Heart right ventricle (tissue), 16 donors: ENCODE measurements around the gene SBF2. TPM values are rescaled to one million over a fixed set of nuclear protein-coding genes. Genes with fewer than 3 reads are reported as not detected.

Experiments used
- ATAC-seq, 8 donors: fragments of 200-7000 bp; cut with Tn5 transposase; one replicate each; pipeline ENCODE4 v1.9.1; 2020; ENCODE audit warnings: mild to moderate bottlenecking in 8 of 8, moderate library complexity in 8 of 8, moderate number of reproducible peaks in 1 of 8
- DNase-seq, 2 donors: peaks; one replicate each; pipeline ENCODE4 v3.0.0-alpha.2; 2020
- H3K27ac ChIP-seq, 10 donors: fragments of 200-600 bp; sonication (generic) in 2 of 10; one replicate each; pipeline versions ENCODE4 v1.5.0 to v1.8.0; 2020 to 2022; ENCODE audit warnings: mild to moderate bottlenecking in 3 of 10
- H3K27me3 ChIP-seq, 7 donors: fragments of 200-600 bp; one replicate each; pipeline ENCODE4 v1.8.0; 2021 to 2022; ENCODE audit warnings: mild to moderate bottlenecking in 2 of 7
- H3K36me3 ChIP-seq, 9 donors: fragments of 200-600 bp; sonication (generic) in 1 of 9; one replicate each; pipeline versions ENCODE4 v1.5.0 to v1.8.0; 2020 to 2022; ENCODE audit warnings: mild to moderate bottlenecking in 2 of 9
- H3K4me1 ChIP-seq, 9 donors: fragments of 200-600 bp; sonication (generic) in 1 of 9; one replicate each; pipeline versions ENCODE4 v1.5.0 to v1.8.0; 2020 to 2022; ENCODE audit warnings: mild to moderate bottlenecking in 4 of 9
- H3K4me3 ChIP-seq, 10 donors: fragments of 200-600 bp; sonication (generic) in 2 of 10; one replicate each; pipeline versions ENCODE4 v1.5.0 to v1.8.0; 2020 to 2022; ENCODE audit warnings: mild to moderate bottlenecking in 7 of 10, moderate library complexity in 2 of 10
- H3K9me3 ChIP-seq, 11 donors: fragments of 200-600 bp in 10 of 11; sonication (generic) in 2 of 11; one replicate each; pipeline versions ENCODE4 v1.5.0 to v1.8.0; 2013 to 2022; ENCODE audit warnings: mild to moderate bottlenecking in 2 of 11, control low read depth in 1 of 11, moderate library complexity in 1 of 11
- CTCF ChIP-seq, 9 donors: fragments of 200-600 bp; sonication (generic) in 2 of 9; IDR thresholded peaks; one replicate each; pipeline versions ENCODE4 v1.5.0 to v1.8.0; 2021 to 2022; ENCODE audit warnings: antibody characterized with exemption in 9 of 9, mild to moderate bottlenecking in 5 of 9, moderate library complexity in 1 of 9
- WGBS, 2 donors: extraction: QIAGEN DNeasy Blood & Tissue Kit; methylation state at CpG; one replicate each; pipeline ENCODE4 v1.1.7; 2013; ENCODE audit warnings: inconsistent platforms in 1 of 2; 5-methylcytosine and 5-hydroxymethylcytosine counted together
- intact Hi-C, 10 donors: fragments of 100-400 bp; cut with DNase I; formaldehyde crosslinking; loops; one replicate each; pipeline versions ENCODE4 v1.11.1 to v1.14.2; 2022
- polyA plus RNA-seq, 2 donors: library from polyadenylated mRNA; stranded (reverse); fragments of 200-250 nt; gene quantifications; one replicate each; pipeline ENCODE4 v1.2.3, GENCODE V29; 2013
- total RNA-seq, 10 donors: library from RNA; stranded (reverse); fragmentation: NEBNext Ultra II Directional in 3 of 10; extraction: Animal tissue kit (Norgen Biotek cat#: 25700) in 3 of 10; gene quantifications; one replicate each; pipeline versions ENCODE4 v1.2.1 to v1.2.4, GENCODE V29; 2021 to 2023
- donor health status: Arrhythmogenic right ventricular cardiomyopathy.
- donor health status: ischemic (EF 13 %, LVEDD 7.1; RV severe dilation, severe dysfunction).
- donor health status: healthy with polysubstance abuse.
- donor health status: DM: no; HTN: yes; CAD: no.
- donor health status: DM: no; HTN: no; CAD: no.
- donor health status: ischemic (EF 25% LVEDD 6.9; RV normal size, moderate dysfunction).
- donor health status: ischemic (EF 25% LVEDD 5.7; RV mildly dilated, moderate dysfunction).
- donor health status: healthy.
- donor health status: DM: yes; HTN: yes; CAD: no.
- donor health status: Ischemic cardiomyopathy.
- donor health status: ischemic (EF 35%, LVEDD 5.7; RV mildly dilated, moderate dysfunction).
- donor health status: nonischemic (EF 11% LVEDD 7.7; RV severe dilation, severe dysfunction).
- donor health status: DM: yes; HTN: yes; CAD: no.
- donor health status: PGD.
- donor health status: ischemic (EF 29% LVEDD 5.4; RV normal size, mild dysfunction).
- donor health status: nonischemic (EF 23%, LVEDD 6.1; RV moderate dilation, normal function).

Gene SBF2
- total and polyA plus RNA-seq, 12 donors, result 8.9 to 27.1 (median 21.2) TPM

- 30 to 35% methylated on average over 2 of the region's 2 CpGs for WGBS, 2 donors
- peaks cover 0 to 5% (median 0%) of the 10 kb centered on the region in 9 donors for H3K36me3 ChIP-seq
- no peak overlapping the region for H3K27ac ChIP-seq
- no peaks in the 10 kb centered on the region for H3K27me3 ChIP-seq
- intact Hi-C loops, result no loop called here
- TF ChIP-seq CTCF (IDR thresholded peaks at IDR 0.05), result no peak
- ATAC-seq, result no peak
- H3K4me3 ChIP-seq, result no peak overlapping the region
- no peak for DNase-seq
- peaks cover 0 to 33% (median 15%) of the 10 kb centered on the region in 9 donors for H3K4me1 ChIP-seq
- H3K9me3 ChIP-seq, result no peaks in the 10 kb centered on the region
Observed at GRCh38 chr11:10021563-10021962, 272.5 kb downstream of the SBF2 start.

GRCh38 chr11:10019906-10020682, 273.9 kb downstream of the SBF2 start:
- Histone ChIP-seq H3K4me1 (peaks cover 0 to 33% (median 15%) of the 10 kb centered on the region in 9 donors), H3K27me3 (no peaks in the 10 kb centered on the region), H3K9me3 (no peaks in the 10 kb centered on the region), H3K27ac (no peak overlapping the region), H3K36me3 (peaks cover 0 to 9% (median 0%) of the 10 kb centered on the region in 9 donors), H3K4me3 (no peak overlapping the region)
- intact Hi-C loops, result no loop called here
- no peak for ATAC-seq
- 83 to 84% methylated on average over 7 of the region's 7 CpGs for WGBS, 2 donors
- DNase-seq, result peak in 1 of 2 donors; percentile 13
- no peak for TF ChIP-seq CTCF (IDR thresholded peaks at IDR 0.05)

DNA sequence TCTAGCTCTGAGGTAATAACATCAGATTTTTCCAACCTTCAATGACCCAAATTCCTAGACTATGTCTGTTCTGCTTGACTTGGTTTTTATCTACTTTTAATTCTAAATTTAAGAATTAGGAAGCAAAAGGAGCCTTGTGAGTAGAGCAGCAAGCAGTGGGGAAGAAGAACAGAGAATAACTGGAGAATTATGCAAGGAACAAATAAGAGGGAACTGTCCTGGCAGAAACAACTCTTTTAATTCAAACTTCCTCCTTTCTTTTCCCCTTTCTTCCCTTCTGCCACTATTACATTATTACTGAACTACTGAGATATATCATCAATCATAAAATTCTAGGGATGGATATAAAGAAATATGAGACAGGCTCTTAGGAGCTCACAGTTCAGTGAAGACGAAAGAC, 276.1 kb downstream of the SBF2 start:
- TF ChIP-seq CTCF (IDR thresholded peaks at IDR 0.05), result no peak
- H3K27ac ChIP-seq, result no peak overlapping the region
- H3K4me3 ChIP-seq, result no peak overlapping the region
- intact Hi-C loops, result loop anchor here in 1 of 10 donors (1.0 kb wide), 1 partner anchor 9 kb away; no protein-coding TSS in a partner anchor
- 95 to 100% methylated on average over 1 of the region's 1 CpG for WGBS, 2 donors
- DNase-seq (no peak), ATAC-seq (no peak)
- H3K9me3 ChIP-seq, result peaks cover 0 to 6% (median 0%) of the 10 kb centered on the region in 11 donors
- no peaks in the 10 kb centered on the region for H3K27me3 ChIP-seq
- peaks cover 0 to 9% (median 0%) of the 10 kb centered on the region in 9 donors for H3K36me3 ChIP-seq
- H3K4me1 ChIP-seq, result peaks cover 0 to 33% (median 15%) of the 10 kb centered on the region in 9 donors

- no peaks in the 10 kb centered on the region for H3K27me3 ChIP-seq
- no peak overlapping the region for H3K27ac ChIP-seq
- ATAC-seq (no peak), DNase-seq (no peak)
- peaks cover 0 to 30% (median 15%) of the 10 kb centered on the region in 9 donors for H3K4me1 ChIP-seq
- H3K9me3 ChIP-seq, result peaks cover 0 to 15% (median 7%) of the 10 kb centered on the region in 11 donors
- 69 to 79% methylated on average over 1 of the region's 1 CpG for WGBS, 2 donors
- no peak for TF ChIP-seq CTCF (IDR thresholded peaks at IDR 0.05)
- peaks cover 0 to 9% (median 0%) of the 10 kb centered on the region in 9 donors for H3K36me3 ChIP-seq
- H3K4me3 ChIP-seq, result no peak overlapping the region
- intact Hi-C loops, result loop anchor here in 1 of 10 donors (1.0 kb wide), 1 partner anchor 8 kb away; no protein-coding TSS in a partner anchor
Observed at GRCh38 chr11:10017050-10017449, 277.0 kb downstream of the SBF2 start.
